Endothelial cell of umbilical vein (primary cell): Measurements from ENCODE around the gene NFATC3.

ENCODE experiments used
- CTCF ChIP-seq, 2 donors: IDR thresholded peaks; 1 replicate in 1 of 2; 2 replicates in 1 of 2; pipeline ENCODE4 v1.5.1; 2011; ENCODE audit warnings: low read length in 2 of 2, mild to moderate bottlenecking in 2 of 2, moderate library complexity in 2 of 2, control low read depth in 1 of 2, inconsistent platforms in 1 of 2, low read depth in 1 of 2; ENCODE audit not compliant: insufficient read depth in 1 of 2; ENCODE audit errors: extremely low read depth in 1 of 2
- EZH2 ChIP-seq: IDR thresholded peaks from 2 replicates; pipeline ENCODE4 v1.6.1; 2012; ENCODE audit warnings: borderline replicate concordance, low read depth, mild to moderate bottlenecking, moderate library complexity, low read length, inconsistent platforms; ENCODE audit not compliant: severe bottlenecking
- GATA2 ChIP-seq: IDR thresholded peaks from 2 replicates; pipeline ENCODE4 v1.7.0; 2011; ENCODE audit warnings: low read depth, mild to moderate bottlenecking, moderate library complexity, mixed read lengths, low read length; ENCODE audit not compliant: insufficient read length, insufficient read depth
- JUN ChIP-seq: IDR thresholded peaks from 2 replicates; pipeline ENCODE4 v1.6.1; 2011; ENCODE audit warnings: borderline replicate concordance, low read depth; ENCODE audit not compliant: insufficient read length, insufficient read depth
- MAX ChIP-seq: IDR thresholded peaks from 2 replicates; pipeline ENCODE4 v1.6.1; 2011; ENCODE audit not compliant: insufficient read depth, insufficient read length
- MYC ChIP-seq: IDR thresholded peaks from one replicate; pipeline ENCODE4 v1.6.1; 2011; ENCODE audit warnings: mild to moderate bottlenecking, low read depth, low read length
- POLR2A ChIP-seq: IDR thresholded peaks from 2 replicates; pipeline ENCODE4 v1.6.1; 2012; ENCODE audit warnings: low read depth, mild to moderate bottlenecking, control low read depth, low read length
- POLR2AphosphoS5 ChIP-seq: IDR thresholded peaks from 2 replicates; pipeline ENCODE4 v1.6.1; 2012; ENCODE audit warnings: low read depth, mild to moderate bottlenecking, control low read depth, low read length, moderate library complexity; ENCODE audit not compliant: insufficient read depth

GRCh38 chr16:68252383-68252782 is 167.2 kb downstream of the NFATC3 start:
- TF ChIP-seq CTCF (IDR thresholded peaks at IDR 0.05; ENCODE audit: extremely low read depth in 1 of 2, insufficient read depth in 1 of 2, low read depth in 1 of 2, low read length in 2 of 2) (no peak), POLR2AphosphoS5 (no peak), POLR2A (no peak), MAX (no peak), EZH2 (no peak), GATA2 (no peak), JUN (no peak), MYC (no peak)
